SH-SY5Y (cell line): ENCODE data around the gene CLK2.

Experiments used
- GATA2 ChIP-seq: IDR thresholded peaks from 2 replicates; pipeline ENCODE4 v1.6.1; 2011; ENCODE audit warnings: mild to moderate bottlenecking, low read depth, low read length
- GATA3 ChIP-seq: IDR thresholded peaks from 2 replicates; pipeline ENCODE4 v1.6.1; 2011; ENCODE audit warnings: low read depth, mild to moderate bottlenecking, low read length, moderate library complexity

Gene CLK2

GRCh38 chr1:155273343-155274245 lies at the start of gene CLK2:
CLK2 (minus strand) TSS chr1:155273504; CDS start chr1:155270977, 2,527 bp downstream.
- TF ChIP-seq GATA3 (no peak), GATA2 (no peak)

DNA sequence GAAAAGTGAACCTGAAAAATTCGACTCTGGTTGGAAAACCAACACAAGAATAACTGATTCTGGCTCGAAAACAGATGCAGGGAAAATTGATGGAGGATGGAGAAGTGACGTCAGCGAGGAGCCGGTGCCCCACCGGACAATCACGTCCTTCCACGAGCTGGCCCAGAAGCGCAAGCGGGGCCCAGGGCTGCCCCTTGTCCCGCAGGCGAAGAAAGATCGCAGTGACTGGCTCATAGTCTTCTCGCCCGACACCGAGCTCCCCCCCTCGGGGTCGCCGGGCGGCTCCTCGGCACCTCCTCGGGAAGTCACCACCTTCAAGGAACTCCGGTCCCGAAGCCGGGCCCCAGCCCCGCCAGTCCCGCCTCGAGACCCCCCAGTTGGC lies 49.3 kb upstream of the CLK2 start:
- TF ChIP-seq GATA2 (no peak), GATA3 (no peak)

GRCh38 chr1:155321639-155322503 lies 48.6 kb upstream of the CLK2 start:
- TF ChIP-seq GATA2 (no peak), GATA3 (no peak)

- TF ChIP-seq GATA3 (no peak), GATA2 (no peak)
Observed at GRCh38 chr1:155320661-155321617, 47.6 kb upstream of the CLK2 start, which contains the start of gene RUSC1. RUSC1 (plus strand) TSS chr1:155320894; CDS start chr1:155321774, 880 bp downstream.

- TF ChIP-seq GATA2, result no peak
- no peak for TF ChIP-seq GATA3
Observed at GRCh38 chr1:155320252-155320651, 46.9 kb upstream of the CLK2 start.

- no peak for TF ChIP-seq GATA3
Observed at GRCh38 chr1:155319536-155319935, 46.2 kb upstream of the CLK2 start.

- TF ChIP-seq GATA2 (no peak), GATA3 (no peak)
Observed at GRCh38 chr1:155318082-155318481, 44.8 kb upstream of the CLK2 start.

GRCh38 chr1:155316922-155317321 lies 43.6 kb upstream of the CLK2 start:
- TF ChIP-seq GATA2, result no peak
- TF ChIP-seq GATA3, result no peak

DNA sequence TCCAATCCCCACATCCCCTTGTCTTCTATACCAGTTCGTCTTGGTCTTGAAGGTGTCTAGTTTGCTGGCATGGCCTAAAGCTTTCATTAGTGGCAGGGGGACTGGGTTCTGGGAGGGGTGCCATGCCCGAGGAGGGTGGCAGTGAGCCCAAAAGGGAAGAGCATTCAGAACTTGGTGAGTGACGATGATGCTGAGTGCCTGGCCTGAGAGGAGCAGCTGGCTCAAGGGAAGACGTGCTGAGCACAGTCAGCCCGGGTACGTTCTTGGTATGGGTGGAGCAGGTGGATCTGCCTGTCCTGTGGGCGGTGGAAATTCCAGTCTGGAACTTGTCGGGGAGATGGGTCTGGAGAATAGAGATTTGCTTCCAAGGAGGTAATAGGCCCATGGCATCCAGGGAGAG lies 40.0 kb upstream of the CLK2 start:
- no peak for TF ChIP-seq GATA2
- no peak for TF ChIP-seq GATA3

- TF ChIP-seq GATA3 (no peak), GATA2 (no peak)
Observed at GRCh38 chr1:155309423-155310021, 36.2 kb upstream of the CLK2 start.

DNA sequence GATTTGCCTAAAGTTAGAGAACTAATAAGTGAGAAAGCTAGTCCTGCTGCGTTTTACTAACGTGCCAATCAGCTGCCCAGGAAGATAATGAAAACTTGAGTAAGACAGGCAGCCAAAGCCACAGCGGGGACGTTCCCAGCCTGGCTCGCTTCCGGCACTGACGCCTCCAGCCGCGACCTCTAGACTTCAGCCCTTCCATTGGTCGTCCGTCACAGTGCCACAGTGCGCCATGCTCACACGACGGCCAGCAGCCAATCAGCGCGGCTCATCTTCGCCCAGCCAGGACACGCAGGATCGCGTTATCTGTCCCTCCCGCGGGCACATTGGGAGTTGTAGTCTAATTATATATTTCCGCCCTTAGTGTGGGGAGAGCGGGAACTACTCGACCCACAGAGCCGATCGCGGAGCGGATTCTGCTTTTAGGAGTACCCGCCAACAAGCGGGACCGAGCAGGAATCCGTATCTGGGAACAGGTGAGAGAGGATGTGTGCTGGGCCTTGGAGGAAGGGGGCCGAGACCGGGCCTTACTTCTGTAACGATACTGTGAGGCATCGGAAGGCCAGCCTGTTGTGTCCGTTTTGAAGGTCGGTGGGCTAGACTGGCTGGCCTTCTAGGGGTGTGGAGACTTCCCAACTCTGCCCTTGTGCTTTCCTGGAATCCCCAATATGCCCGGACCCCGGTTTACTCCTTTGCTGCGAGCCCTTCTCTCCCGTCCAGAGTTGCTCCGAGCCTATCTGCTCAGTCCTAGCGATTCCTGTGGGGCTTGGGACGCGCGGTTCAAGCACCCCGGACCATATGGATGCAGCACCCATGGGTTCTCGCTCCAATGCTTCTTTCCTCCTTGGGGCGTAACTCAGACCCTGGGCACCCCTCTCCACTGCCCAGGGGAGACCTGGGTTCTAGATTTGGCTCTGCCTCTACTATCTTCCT lies 35.5 kb upstream of the CLK2 start, which contains the start of gene FDPS:
Gene FDPS (plus strand): TSS at position 374 of the 930 bp plus-strand sequence. CDS start 924 bp downstream, outside the sequence.
- peak; percentile 90 for TF ChIP-seq GATA2
- no peak for TF ChIP-seq GATA3

GRCh38 chr1:155307247-155307740 lies 34.0 kb upstream of the CLK2 start:
- TF ChIP-seq GATA2 (no peak), GATA3 (no peak)
